GM12873 (cell line): Measurements from ENCODE around the gene KCTD2.

ENCODE experiments used
- CTCF ChIP-seq: IDR thresholded peaks from 2 replicates; pipeline ENCODE4 v1.5.1; 2012; ENCODE audit warnings: low read depth, mild to moderate bottlenecking, moderate library complexity, low read length, control low read depth; ENCODE audit not compliant: insufficient read depth; ENCODE audit errors: missing control alignments

KCTD2 gene

GRCh38 chr17:75030161-75030560, 16.9 kb upstream of the KCTD2 start:
- no peak for TF ChIP-seq CTCF

- no peak for TF ChIP-seq CTCF
These were observed 14.9 kb upstream of the KCTD2 start for GRCh38 chr17:75031972-75032719.

- TF ChIP-seq CTCF: no peak
These were observed 14.2 kb upstream of the KCTD2 start for GRCh38 chr17:75032720-75033280.

GRCh38 chr17:75033346-75034235, 13.4 kb upstream of the KCTD2 start:
- TF ChIP-seq CTCF: no peak

- peak; percentile 22 for TF ChIP-seq CTCF
These were observed 12.7 kb upstream of the KCTD2 start for GRCh38 chr17:75034236-75034908.

- no peak for TF ChIP-seq CTCF
These were observed 10.3 kb upstream of the KCTD2 start for GRCh38 chr17:75036643-75037268.
